Panc1 (cell line): Measurements from ENCODE around the gene GRID2. TPM values are rescaled to one million over a fixed set of nuclear protein-coding genes. Genes with fewer than 3 reads are reported as not detected.

Experiments used
- ATAC-seq: fragments of 200-7000 bp; cut with Tn5 transposase; 2 replicates; pipeline ENCODE4 v1.9.1; 2020; ENCODE audit warnings: mild to moderate bottlenecking, moderate library complexity
- BruUV-seq: library from RNA; stranded (reverse); fragments of 400-500 nt; replicated peaks from 2 replicates; lab custom pipeline; 2021; lab: Mats Ljungman, UMichigan
- CTCF ChIA-PET: fragments of 300-600 bp; sonication (Branson Sonifier 250); formaldehyde crosslinking; loops from one replicate; lab custom pipeline; 2022; ENCODE audit warnings: antibody characterized with exemption; lab: Charles Lee
- POLR2A ChIA-PET: fragments of 300-600 bp; sonication (Branson Sonifier 250); formaldehyde crosslinking; loops from one replicate; lab custom pipeline; 2022; ENCODE audit warnings: antibody characterized with exemption; lab: Charles Lee
- DNase-seq: peaks from one replicate; pipeline ENCODE4 v3.0.0-alpha.2; 2010; ENCODE audit warnings: low read depth, low spot score
- H3K27ac ChIP-seq: 2 replicates; pipeline ENCODE4 v1.5.1; 2011; ENCODE audit warnings: mild to moderate bottlenecking, low read length, inconsistent platforms
- H3K27me3 ChIP-seq: fragments of 200-500 bp; sonication (Bioruptor generic); 2 replicates; pipeline ENCODE4 v1.6.0; 2014; ENCODE audit warnings: low read length, inconsistent platforms; ENCODE audit not compliant: control insufficient read depth, insufficient read depth
- H3K36me3 ChIP-seq: fragments of 200-500 bp; sonication (Bioruptor generic); 2 replicates; pipeline ENCODE4 v1.5.1; 2014; ENCODE audit warnings: inconsistent platforms, mild to moderate bottlenecking, low read length, moderate library complexity; ENCODE audit not compliant: control insufficient read depth, insufficient read depth
- H3K4me1 ChIP-seq: 2 replicates; pipeline ENCODE4 v1.5.1; 2011; ENCODE audit warnings: inconsistent platforms, mild to moderate bottlenecking, low read length, moderate library complexity; ENCODE audit not compliant: control insufficient read depth, insufficient read depth
- H3K4me3 ChIP-seq, 2 experiments: 2 replicates each; pipeline ENCODE4 v1.5.1; 2011 to 2012; ENCODE audit warnings: low read depth in 2 of 2, low read length in 2 of 2, mild to moderate bottlenecking in 2 of 2, inconsistent platforms in 1 of 2, moderate library complexity in 1 of 2
- H3K9me3 ChIP-seq: fragments of 200-500 bp; sonication (Bioruptor generic); 2 replicates; pipeline ENCODE4 v1.5.1; 2014; ENCODE audit warnings: low read depth, mild to moderate bottlenecking, inconsistent platforms, low read length, moderate library complexity; ENCODE audit not compliant: control insufficient read depth, insufficient read depth
- POLR2AphosphoS5 ChIP-seq: IDR thresholded peaks from 2 replicates; pipeline ENCODE4 v1.6.1; 2012; ENCODE audit warnings: mild to moderate bottlenecking, low read depth, low read length, moderate library complexity
- SIN3A ChIP-seq: IDR thresholded peaks from 2 replicates; pipeline ENCODE4 v1.6.1; 2012; ENCODE audit warnings: low read depth, mild to moderate bottlenecking, low read length, moderate library complexity, borderline replicate concordance; ENCODE audit not compliant: insufficient read depth
- TCF7L2 ChIP-seq: IDR thresholded peaks from 2 replicates; pipeline ENCODE4 v1.6.1; 2011; ENCODE audit warnings: mild to moderate bottlenecking, low read depth, low read length, inconsistent platforms
- in situ Hi-C: cut with HindIII; loops from 2 replicates; pipeline ENCODE4 v1.10.0; 2016; ENCODE audit warnings: low sequenced_read_pairs, low pct_unique_long_range_greater_than_20kb
- intact Hi-C: fragments of 100-400 bp; cut with micrococcal nuclease; formaldehyde crosslinking; loops from one replicate; pipeline ENCODE4 v1.10.0; 2022; ENCODE audit not compliant: unreplicated experiment
- total RNA-seq: library from RNA; stranded (reverse); gene quantifications from one replicate; pipeline ENCODE4 v1.2.1, GENCODE V29; 2021; ENCODE audit not compliant: unreplicated experiment
- TF ChIP-seq, protein P1 (sequence below), 2 experiments: IDR thresholded peaks; 2 replicates each; pipeline ENCODE4 v1.6.1; 2011 to 2012; ENCODE audit warnings: low read depth in 2 of 2, control low read depth in 1 of 2, low read length in 1 of 2, mild to moderate bottlenecking in 1 of 2, moderate library complexity in 1 of 2; ENCODE audit not compliant: insufficient read depth in 1 of 2
- TF ChIP-seq, protein P2 (sequence below): fragments of 450-650 bp; IDR thresholded peaks from 2 replicates; pipeline ENCODE4 v1.5.1; 2017; ENCODE audit warnings: mild to moderate bottlenecking

GRID2 gene
- total RNA-seq, 1 experiment from 2014 or later, result 0.08 TPM

DNA sequence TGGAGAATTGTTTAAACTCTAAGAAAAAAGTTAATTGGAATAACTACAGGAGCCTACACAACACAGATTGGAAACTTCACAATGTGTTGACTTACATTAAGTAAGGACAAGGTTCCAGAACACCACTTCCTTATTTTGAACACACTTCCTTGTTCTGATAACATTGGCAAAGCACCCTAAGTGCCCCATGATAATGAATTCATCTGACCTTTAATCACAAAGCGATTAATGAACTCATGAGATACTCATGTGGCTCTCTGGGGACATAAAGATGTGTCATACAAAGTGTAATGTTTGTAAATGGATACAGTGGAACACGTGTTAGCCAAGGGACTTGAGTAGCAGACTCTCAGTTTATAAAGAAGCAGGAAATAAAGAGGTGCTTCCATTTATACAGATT is 1455.7 kb downstream of the GRID2 start:
- Histone ChIP-seq H3K27ac (no peak overlapping the region), H3K4me3 (no peak overlapping the region), H3K36me3 (no peaks in the 10 kb centered on the region), H3K4me1 (no peaks in the 10 kb centered on the region), H3K9me3 (no peaks in the 10 kb centered on the region), H3K27me3 (no peaks in the 10 kb centered on the region)
- no TSS peak for BruUV-seq
- in situ Hi-C loops, result no loop called here
- DNase-seq (no peak), ATAC-seq (no peak)
- TF ChIP-seq, protein P1, sequence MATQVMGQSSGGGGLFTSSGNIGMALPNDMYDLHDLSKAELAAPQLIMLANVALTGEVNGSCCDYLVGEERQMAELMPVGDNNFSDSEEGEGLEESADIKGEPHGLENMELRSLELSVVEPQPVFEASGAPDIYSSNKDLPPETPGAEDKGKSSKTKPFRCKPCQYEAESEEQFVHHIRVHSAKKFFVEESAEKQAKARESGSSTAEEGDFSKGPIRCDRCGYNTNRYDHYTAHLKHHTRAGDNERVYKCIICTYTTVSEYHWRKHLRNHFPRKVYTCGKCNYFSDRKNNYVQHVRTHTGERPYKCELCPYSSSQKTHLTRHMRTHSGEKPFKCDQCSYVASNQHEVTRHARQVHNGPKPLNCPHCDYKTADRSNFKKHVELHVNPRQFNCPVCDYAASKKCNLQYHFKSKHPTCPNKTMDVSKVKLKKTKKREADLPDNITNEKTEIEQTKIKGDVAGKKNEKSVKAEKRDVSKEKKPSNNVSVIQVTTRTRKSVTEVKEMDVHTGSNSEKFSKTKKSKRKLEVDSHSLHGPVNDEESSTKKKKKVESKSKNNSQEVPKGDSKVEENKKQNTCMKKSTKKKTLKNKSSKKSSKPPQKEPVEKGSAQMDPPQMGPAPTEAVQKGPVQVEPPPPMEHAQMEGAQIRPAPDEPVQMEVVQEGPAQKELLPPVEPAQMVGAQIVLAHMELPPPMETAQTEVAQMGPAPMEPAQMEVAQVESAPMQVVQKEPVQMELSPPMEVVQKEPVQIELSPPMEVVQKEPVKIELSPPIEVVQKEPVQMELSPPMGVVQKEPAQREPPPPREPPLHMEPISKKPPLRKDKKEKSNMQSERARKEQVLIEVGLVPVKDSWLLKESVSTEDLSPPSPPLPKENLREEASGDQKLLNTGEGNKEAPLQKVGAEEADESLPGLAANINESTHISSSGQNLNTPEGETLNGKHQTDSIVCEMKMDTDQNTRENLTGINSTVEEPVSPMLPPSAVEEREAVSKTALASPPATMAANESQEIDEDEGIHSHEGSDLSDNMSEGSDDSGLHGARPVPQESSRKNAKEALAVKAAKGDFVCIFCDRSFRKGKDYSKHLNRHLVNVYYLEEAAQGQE (IDR thresholded peaks at IDR 0.05; ENCODE audit: insufficient read depth in 1 of 2, low read depth in 2 of 2, low read length in 1 of 2), result no peak
- CTCF ChIA-PET, result no interaction called here
- POLR2A ChIA-PET, result no interaction called here
- intact Hi-C loops, result no loop called here

DNA sequence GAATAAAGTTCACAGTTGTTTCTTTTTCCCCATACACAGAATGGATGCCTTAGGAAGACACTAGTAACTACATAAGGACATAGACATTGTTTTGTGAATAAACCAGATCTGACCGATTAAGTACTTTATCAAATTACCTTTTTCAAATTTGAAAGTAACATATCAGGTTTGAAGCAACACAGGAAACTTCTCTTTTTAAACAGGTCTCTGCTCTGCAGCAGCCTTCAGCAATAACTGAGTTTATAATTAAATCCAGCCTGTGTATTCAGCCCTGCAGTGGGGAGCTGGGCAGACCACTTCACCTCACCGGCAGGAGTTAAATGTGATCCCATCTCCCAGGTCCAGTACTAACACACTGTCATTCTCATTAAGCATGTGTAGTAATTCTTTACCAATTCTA is 1456.5 kb downstream of the GRID2 start:
- Histone ChIP-seq H3K9me3 (no peaks in the 10 kb centered on the region), H3K4me3 (no peak overlapping the region), H3K4me1 (no peaks in the 10 kb centered on the region), H3K27ac (no peak overlapping the region), H3K27me3 (no peaks in the 10 kb centered on the region), H3K36me3 (no peaks in the 10 kb centered on the region)
- POLR2A ChIA-PET, result no interaction called here
- no TSS peak for BruUV-seq
- in situ Hi-C loops (no loop called here), intact Hi-C loops (no loop called here)
- DNase-seq (no peak), ATAC-seq (no peak)
- TF ChIP-seq POLR2AphosphoS5 (no peak), SIN3A (no peak), TCF7L2 (no peak)
- TF ChIP-seq, protein P2, sequence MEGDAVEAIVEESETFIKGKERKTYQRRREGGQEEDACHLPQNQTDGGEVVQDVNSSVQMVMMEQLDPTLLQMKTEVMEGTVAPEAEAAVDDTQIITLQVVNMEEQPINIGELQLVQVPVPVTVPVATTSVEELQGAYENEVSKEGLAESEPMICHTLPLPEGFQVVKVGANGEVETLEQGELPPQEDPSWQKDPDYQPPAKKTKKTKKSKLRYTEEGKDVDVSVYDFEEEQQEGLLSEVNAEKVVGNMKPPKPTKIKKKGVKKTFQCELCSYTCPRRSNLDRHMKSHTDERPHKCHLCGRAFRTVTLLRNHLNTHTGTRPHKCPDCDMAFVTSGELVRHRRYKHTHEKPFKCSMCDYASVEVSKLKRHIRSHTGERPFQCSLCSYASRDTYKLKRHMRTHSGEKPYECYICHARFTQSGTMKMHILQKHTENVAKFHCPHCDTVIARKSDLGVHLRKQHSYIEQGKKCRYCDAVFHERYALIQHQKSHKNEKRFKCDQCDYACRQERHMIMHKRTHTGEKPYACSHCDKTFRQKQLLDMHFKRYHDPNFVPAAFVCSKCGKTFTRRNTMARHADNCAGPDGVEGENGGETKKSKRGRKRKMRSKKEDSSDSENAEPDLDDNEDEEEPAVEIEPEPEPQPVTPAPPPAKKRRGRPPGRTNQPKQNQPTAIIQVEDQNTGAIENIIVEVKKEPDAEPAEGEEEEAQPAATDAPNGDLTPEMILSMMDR, result no peak
- TF ChIP-seq, protein P1 (IDR thresholded peaks at IDR 0.05; ENCODE audit: insufficient read depth in 1 of 2, low read depth in 2 of 2, low read length in 1 of 2), result no peak
- CTCF ChIA-PET, result no interaction called here
